NCI-H345 treated with DMSO at 0.1 percent for 48 hours (cell line): ENCODE results near the gene NUTM1.
"Not testable (repeated sequence)": the region's sequence is repeated elsewhere in the genome, so short reads cannot be mapped to it uniquely, and the experiment has no call there.

ENCODE experiments used
- DNase-seq: peaks from one replicate; lab custom pipeline; 2025; ENCODE audit not compliant: unreplicated experiment; lab: John Stamatoyannopoulos, UW

The NUTM1 gene

GRCh38 chr15:34365091-34365825 lies 22.1 kb downstream of the NUTM1 start:
- DNase-seq = no peak

- DNase-seq = no peak
These were observed 22.7 kb downstream of the NUTM1 start for GRCh38 chr15:34365836-34366235.

GRCh38 chr15:34366271-34367065 lies 23.4 kb downstream of the NUTM1 start:
- peak; percentile 23 for DNase-seq

GRCh38 chr15:34367101-34368081 lies 24.3 kb downstream of the NUTM1 start, which contains the start of gene LPCAT4:
Gene LPCAT4 (minus strand): TSS chr15:34367196. CDS start chr15:34367100, 96 bp downstream.
- peak; percentile 59 for DNase-seq

GRCh38 chr15:34370129-34370528 lies 27.0 kb downstream of the NUTM1 start:
- DNase-seq = no peak

- no peak for DNase-seq
These were observed 27.5 kb downstream of the NUTM1 start for GRCh38 chr15:34370643-34371042.

GRCh38 chr15:34373951-34374350 lies 30.8 kb downstream of the NUTM1 start:
- no peak for DNase-seq

- DNase-seq = no peak
These were observed 31.7 kb downstream of the NUTM1 start for GRCh38 chr15:34374816-34375215.

- DNase-seq = not testable (repeated sequence)
These were observed 32.4 kb downstream of the NUTM1 start for GRCh38 chr15:34375541-34375940.

GRCh38 chr15:34376856-34377255 lies 33.7 kb downstream of the NUTM1 start:
- no peak for DNase-seq

- DNase-seq = not testable (repeated sequence)
These were observed 37.4 kb downstream of the NUTM1 start for GRCh38 chr15:34380491-34380890.

- DNase-seq = not testable (repeated sequence)
These were observed 38.9 kb downstream of the NUTM1 start for GRCh38 chr15:34381829-34382521.

GRCh38 chr15:34389594-34390086 lies 46.5 kb downstream of the NUTM1 start:
- not testable (repeated sequence) for DNase-seq

- DNase-seq = not testable (repeated sequence)
These were observed 49.9 kb downstream of the NUTM1 start for GRCh38 chr15:34392981-34393380.

GRCh38 chr15:34397637-34398259 lies 54.6 kb downstream of the NUTM1 start:
- not testable (repeated sequence) for DNase-seq

- not testable (repeated sequence) for DNase-seq
These were observed 60.1 kb downstream of the NUTM1 start for GRCh38 chr15:34403160-34403598.

GRCh38 chr15:34403899-34404298 lies 60.8 kb downstream of the NUTM1 start:
- DNase-seq = not testable (repeated sequence)
